PC-3 (cell line): ENCODE data around the gene THADA.

Source experiments
- EZH2 ChIP-seq: fragments of 300-600 bp; sonication (generic); IDR thresholded peaks from one replicate; pipeline ENCODE4 v1.6.1; 2017; ENCODE audit warnings: antibody characterized with exemption, mild to moderate bottlenecking, low read length; ENCODE audit not compliant: unreplicated experiment
- EZH2phosphoT487 ChIP-seq: fragments of 300-600 bp; sonication (generic); IDR thresholded peaks from 2 replicates; pipeline ENCODE4 v1.6.1; 2018; ENCODE audit warnings: mild to moderate bottlenecking, antibody characterized with exemption, low read length, borderline replicate concordance
- TF ChIP-seq, protein P1 (sequence below): fragments of 300-600 bp; sonication (generic); conservative IDR thresholded peaks from 2 replicates; pipeline ENCODE4 v1.5.1; 2017; ENCODE audit warnings: antibody characterized with exemption, low read depth, mild to moderate bottlenecking, low read length

GRCh38 chr2:43206602-43207001 lies 389.2 kb downstream of the THADA start:
- TF ChIP-seq, protein P1, sequence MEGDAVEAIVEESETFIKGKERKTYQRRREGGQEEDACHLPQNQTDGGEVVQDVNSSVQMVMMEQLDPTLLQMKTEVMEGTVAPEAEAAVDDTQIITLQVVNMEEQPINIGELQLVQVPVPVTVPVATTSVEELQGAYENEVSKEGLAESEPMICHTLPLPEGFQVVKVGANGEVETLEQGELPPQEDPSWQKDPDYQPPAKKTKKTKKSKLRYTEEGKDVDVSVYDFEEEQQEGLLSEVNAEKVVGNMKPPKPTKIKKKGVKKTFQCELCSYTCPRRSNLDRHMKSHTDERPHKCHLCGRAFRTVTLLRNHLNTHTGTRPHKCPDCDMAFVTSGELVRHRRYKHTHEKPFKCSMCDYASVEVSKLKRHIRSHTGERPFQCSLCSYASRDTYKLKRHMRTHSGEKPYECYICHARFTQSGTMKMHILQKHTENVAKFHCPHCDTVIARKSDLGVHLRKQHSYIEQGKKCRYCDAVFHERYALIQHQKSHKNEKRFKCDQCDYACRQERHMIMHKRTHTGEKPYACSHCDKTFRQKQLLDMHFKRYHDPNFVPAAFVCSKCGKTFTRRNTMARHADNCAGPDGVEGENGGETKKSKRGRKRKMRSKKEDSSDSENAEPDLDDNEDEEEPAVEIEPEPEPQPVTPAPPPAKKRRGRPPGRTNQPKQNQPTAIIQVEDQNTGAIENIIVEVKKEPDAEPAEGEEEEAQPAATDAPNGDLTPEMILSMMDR = no peak
- TF ChIP-seq EZH2 (no peak), EZH2phosphoT487 (no peak)
